ENCODE measurements around the gene KCNJ14.

Gene KCNJ14

GRCh38 chr19:48455171-48455907, at the start of gene KCNJ14:
KCNJ14 (plus strand) TSS chr19:48455574; CDS start chr19:48461725, 6,151 bp downstream.
- no peak within 1 kb of the TSS for H3K4me3 ChIP-seq (ENCODE audit: low read depth, low read length)

GRCh38 chr19:48405850-48406249, 49.5 kb upstream of the KCNJ14 start:
- no peak overlapping the region for H3K4me3 ChIP-seq (ENCODE audit: low read depth, low read length)

GRCh38 chr19:48413879-48414587, 41.3 kb upstream of the KCNJ14 start:
- H3K4me3 ChIP-seq (ENCODE audit: low read depth, low read length), result no peak overlapping the region

- no peak overlapping the region for H3K4me3 ChIP-seq (ENCODE audit: low read depth, low read length)
Measured at GRCh38 chr19:48415395-48415794, 40.0 kb upstream of the KCNJ14 start.

GRCh38 chr19:48415806-48416221, 39.6 kb upstream of the KCNJ14 start:
- H3K4me3 ChIP-seq (ENCODE audit: low read depth, low read length), result no peak overlapping the region

GRCh38 chr19:48417421-48417820, 38.0 kb upstream of the KCNJ14 start:
- H3K4me3 ChIP-seq (ENCODE audit: low read depth, low read length), result no peak overlapping the region

GRCh38 chr19:48418317-48419064, 36.9 kb upstream of the KCNJ14 start:
- H3K4me3 ChIP-seq (ENCODE audit: low read depth, low read length), result no peak overlapping the region

GRCh38 chr19:48419158-48419920, 36.0 kb upstream of the KCNJ14 start:
- no peak overlapping the region for H3K4me3 ChIP-seq (ENCODE audit: low read depth, low read length)

GRCh38 chr19:48421548-48421947, 33.8 kb upstream of the KCNJ14 start:
- H3K4me3 ChIP-seq (ENCODE audit: low read depth, low read length), result no peak overlapping the region

GRCh38 chr19:48424694-48425219, 30.6 kb upstream of the KCNJ14 start:
- H3K4me3 ChIP-seq (ENCODE audit: low read depth, low read length), result no peak overlapping the region

- no peak overlapping the region for H3K4me3 ChIP-seq (ENCODE audit: low read depth, low read length)
Measured at GRCh38 chr19:48428670-48429069, 26.7 kb upstream of the KCNJ14 start.

- H3K4me3 ChIP-seq (ENCODE audit: low read depth, low read length), result no peak overlapping the region
Measured at GRCh38 chr19:48433337-48433736, 22.0 kb upstream of the KCNJ14 start.

GRCh38 chr19:48436586-48436985, 18.8 kb upstream of the KCNJ14 start:
- no peak overlapping the region for H3K4me3 ChIP-seq (ENCODE audit: low read depth, low read length)

GRCh38 chr19:48441360-48442050, 13.9 kb upstream of the KCNJ14 start:
- no peak overlapping the region for H3K4me3 ChIP-seq (ENCODE audit: low read depth, low read length)

- no peak overlapping the region for H3K4me3 ChIP-seq (ENCODE audit: low read depth, low read length)
Measured at GRCh38 chr19:48442116-48443035, 13.0 kb upstream of the KCNJ14 start.

- no peak overlapping the region for H3K4me3 ChIP-seq (ENCODE audit: low read depth, low read length)
Measured at GRCh38 chr19:48443256-48443655, 12.1 kb upstream of the KCNJ14 start.

- H3K4me3 ChIP-seq (ENCODE audit: low read depth, low read length), result no peak overlapping the region
Measured at GRCh38 chr19:48443731-48444128, 11.6 kb upstream of the KCNJ14 start.

- H3K4me3 ChIP-seq (ENCODE audit: low read depth, low read length), result no peak overlapping the region
Measured at GRCh38 chr19:48444129-48444935, 11.0 kb upstream of the KCNJ14 start.

- no peak overlapping the region for H3K4me3 ChIP-seq (ENCODE audit: low read depth, low read length)
Measured at GRCh38 chr19:48444936-48445200, 10.5 kb upstream of the KCNJ14 start.
